GM21786 (cell line): ENCODE results near the gene UBAC2.

Experiments used
- ATAC-seq: cut with Tn5 transposase; IDR thresholded peaks from one replicate; pipeline ENCODE4 v1.9.1; 2021; ENCODE audit not compliant: unreplicated experiment

The UBAC2 gene

GRCh38 chr13:99290894-99291293, 90.2 kb downstream of the UBAC2 start:
- ATAC-seq = no peak

- ATAC-seq = no peak
Observed at GRCh38 chr13:99293178-99293577, 92.5 kb downstream of the UBAC2 start.

GRCh38 chr13:99294198-99294597, 93.5 kb downstream of the UBAC2 start:
- no peak for ATAC-seq

- no peak for ATAC-seq
Observed at GRCh38 chr13:99294958-99295357, 94.3 kb downstream of the UBAC2 start.

GRCh38 chr13:99295488-99296252, 95.0 kb downstream of the UBAC2 start:
- no peak for ATAC-seq

- ATAC-seq = peak; percentile 47
Observed at GRCh38 chr13:99296398-99296797, 95.7 kb downstream of the UBAC2 start.

GRCh38 chr13:99297331-99297730, 96.7 kb downstream of the UBAC2 start:
- ATAC-seq = no peak

GRCh38 chr13:99298056-99298455, 97.4 kb downstream of the UBAC2 start:
- no peak for ATAC-seq

- ATAC-seq = no peak
Observed at GRCh38 chr13:99299256-99299919, 98.7 kb downstream of the UBAC2 start.

- no peak for ATAC-seq
Observed at GRCh38 chr13:99299920-99300341, 99.3 kb downstream of the UBAC2 start.

- no peak for ATAC-seq
Observed at GRCh38 chr13:99301056-99301838, 100.6 kb downstream of the UBAC2 start.

GRCh38 chr13:99301913-99302636, 101.4 kb downstream of the UBAC2 start:
- peak; percentile 46 for ATAC-seq

- ATAC-seq = no peak
Observed at GRCh38 chr13:99302637-99303505, 102.2 kb downstream of the UBAC2 start.

- no peak for ATAC-seq
Observed at GRCh38 chr13:99303863-99304521, 103.3 kb downstream of the UBAC2 start.

- ATAC-seq = no peak
Observed at GRCh38 chr13:99304541-99304940, 103.9 kb downstream of the UBAC2 start.

- ATAC-seq = no peak
Observed at GRCh38 chr13:99305158-99305557, 104.5 kb downstream of the UBAC2 start.

- ATAC-seq = no peak
Observed at GRCh38 chr13:99305566-99305965, 104.9 kb downstream of the UBAC2 start.

GRCh38 chr13:99307247-99307646, 106.6 kb downstream of the UBAC2 start, which contains the start of gene GPR183:
Gene GPR183 (minus strand): TSS chr13:99307399. CDS start chr13:99296145, 11,254 bp downstream.
- ATAC-seq = peak; percentile 51

GRCh38 chr13:99307648-99308339, 107.1 kb downstream of the UBAC2 start:
- ATAC-seq = peak; percentile 45
